Thyroid gland (tissue), 4 donors: Measurements from ENCODE around the gene ARID3A. TPM values are rescaled to one million over a fixed set of nuclear protein-coding genes. Genes with fewer than 3 reads are reported as not detected.

ENCODE experiments used
- DNase-seq, 2 donors: peaks; one replicate each; pipeline ENCODE4 v3.0.0-alpha.2; 2019
- H3K27ac ChIP-seq, 3 donors: fragments of 200-600 bp; sonication (generic); 1 replicate in 2 of 3; 2 replicates in 1 of 3; pipeline ENCODE4 v1.5.1; 2016 to 2019; ENCODE audit warnings: mild to moderate bottlenecking in 1 of 3, moderate library complexity in 1 of 3
- H3K27me3 ChIP-seq: fragments of 200-600 bp; sonication (generic); one replicate; pipeline ENCODE4 v1.5.1; 2019
- H3K36me3 ChIP-seq, 2 donors: fragments of 200-600 bp; sonication (generic); one replicate each; pipeline ENCODE4 v1.5.1; 2016 to 2019
- H3K4me1 ChIP-seq, 2 donors: fragments of 200-600 bp; sonication (generic); one replicate each; pipeline ENCODE4 v1.5.1; 2017 to 2019
- H3K4me3 ChIP-seq, 3 donors: fragments of 200-600 bp; sonication (generic); replicated peaks in 1 of 3; 1 replicate in 2 of 3; 2 replicates in 1 of 3; pipeline ENCODE4 v1.5.1; 2016; ENCODE audit warnings: mild to moderate bottlenecking in 1 of 3
- H3K9me3 ChIP-seq: fragments of 200-600 bp; sonication (generic); one replicate; pipeline ENCODE4 v1.5.1; 2017
- POLR2A ChIP-seq, 2 donors: fragments of 450-650 bp; IDR thresholded peaks; one replicate each; pipeline ENCODE4 v1.6.1; 2017; ENCODE audit warnings: antibody characterized with exemption in 2 of 2, mild to moderate bottlenecking in 2 of 2, moderate library complexity in 1 of 2
- WGBS, 2 donors: methylation state at CpG; one replicate each; pipeline ENCODE4 v1.1.5; 2017; 5-methylcytosine and 5-hydroxymethylcytosine counted together
- intact Hi-C: fragments of 100-400 bp; cut with DNase I; formaldehyde crosslinking; loops from one replicate; pipeline ENCODE4 v1.15.1; 2023
- total RNA-seq, 4 donors: library from RNA; depleted of rRNA; stranded (reverse); fragments of >200 nt; gene quantifications; one replicate each; pipeline ENCODE4 v1.2.3, GENCODE V29; 2016
- TF ChIP-seq, protein P1 (sequence below), 6 experiments: fragments of 200-600 bp in 3 of 6; fragments of 450-650 bp in 3 of 6; sonication (generic) in 3 of 6; IDR thresholded peaks; one replicate each; pipeline ENCODE4 v1.5.1; 2016 to 2019; ENCODE audit warnings: antibody characterized with exemption in 6 of 6, mild to moderate bottlenecking in 2 of 6, inconsistent platforms in 1 of 6, moderate library complexity in 1 of 6

The ARID3A gene
- total RNA-seq, 4 donors from 2014 or later, result 2.6 to 7.7 (median 3.9) TPM

- Histone ChIP-seq H3K9me3 (no peaks in the 10 kb centered on the region), H3K36me3 (peaks cover 41 to 42% of the 10 kb centered on the region in 2 donors), H3K4me3 (no peak overlapping the region), H3K27me3 (no peaks in the 10 kb centered on the region), H3K4me1 (peaks cover 0 to 5% of the 10 kb centered on the region in 2 donors), H3K27ac (no peak overlapping the region)
- WGBS, 2 donors, result 96 to 97% methylated on average over 31 to 40 of the region's 56 CpGs
- DNase-seq, result no peak
- TF ChIP-seq, protein P1, sequence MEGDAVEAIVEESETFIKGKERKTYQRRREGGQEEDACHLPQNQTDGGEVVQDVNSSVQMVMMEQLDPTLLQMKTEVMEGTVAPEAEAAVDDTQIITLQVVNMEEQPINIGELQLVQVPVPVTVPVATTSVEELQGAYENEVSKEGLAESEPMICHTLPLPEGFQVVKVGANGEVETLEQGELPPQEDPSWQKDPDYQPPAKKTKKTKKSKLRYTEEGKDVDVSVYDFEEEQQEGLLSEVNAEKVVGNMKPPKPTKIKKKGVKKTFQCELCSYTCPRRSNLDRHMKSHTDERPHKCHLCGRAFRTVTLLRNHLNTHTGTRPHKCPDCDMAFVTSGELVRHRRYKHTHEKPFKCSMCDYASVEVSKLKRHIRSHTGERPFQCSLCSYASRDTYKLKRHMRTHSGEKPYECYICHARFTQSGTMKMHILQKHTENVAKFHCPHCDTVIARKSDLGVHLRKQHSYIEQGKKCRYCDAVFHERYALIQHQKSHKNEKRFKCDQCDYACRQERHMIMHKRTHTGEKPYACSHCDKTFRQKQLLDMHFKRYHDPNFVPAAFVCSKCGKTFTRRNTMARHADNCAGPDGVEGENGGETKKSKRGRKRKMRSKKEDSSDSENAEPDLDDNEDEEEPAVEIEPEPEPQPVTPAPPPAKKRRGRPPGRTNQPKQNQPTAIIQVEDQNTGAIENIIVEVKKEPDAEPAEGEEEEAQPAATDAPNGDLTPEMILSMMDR (IDR thresholded peaks at IDR 0.05), result no peak
- TF ChIP-seq POLR2A (IDR thresholded peaks at IDR 0.05), result no peak
- intact Hi-C loops, result no loop called here
Observed at GRCh38 chr19:1010586-1011510, 85.0 kb downstream of the ARID3A start.

- H3K27me3 ChIP-seq, result no peaks in the 10 kb centered on the region
- H3K4me3 ChIP-seq, result no peak overlapping the region
- intact Hi-C loops, result no loop called here
- no peak for DNase-seq
- H3K9me3 ChIP-seq, result no peaks in the 10 kb centered on the region
- TF ChIP-seq, protein P1 (IDR thresholded peaks at IDR 0.05), result no peak
- no peak for TF ChIP-seq POLR2A (IDR thresholded peaks at IDR 0.05)
- H3K4me1 ChIP-seq, result peaks cover under 1 to 15% of the 10 kb centered on the region in 2 donors
- 91 to 97% methylated on average over 14 to 20 of the region's 36 CpGs for WGBS, 2 donors
- H3K36me3 ChIP-seq, result peaks cover 41 to 42% of the 10 kb centered on the region in 2 donors
- H3K27ac ChIP-seq, result no peak overlapping the region
Observed at GRCh38 chr19:1011831-1012333, 86.0 kb downstream of the ARID3A start.

- intact Hi-C loops, result no loop called here
- H3K4me1 ChIP-seq, result peaks cover 5 to 20% of the 10 kb centered on the region in 2 donors
- H3K27me3 ChIP-seq, result no peaks in the 10 kb centered on the region
- peaks cover 41 to 42% of the 10 kb centered on the region in 2 donors for H3K36me3 ChIP-seq
- WGBS, 2 donors, result 91% methylated on average over 8 of the region's 18 CpGs; no CpG with 5 or more reads in 1 of the 2 donors
- H3K9me3 ChIP-seq, result no peaks in the 10 kb centered on the region
- H3K4me3 ChIP-seq, result no peak overlapping the region
- no peak for DNase-seq
- TF ChIP-seq, protein P1 (IDR thresholded peaks at IDR 0.05), result no peak
- TF ChIP-seq POLR2A (IDR thresholded peaks at IDR 0.05), result no peak
- no peak overlapping the region for H3K27ac ChIP-seq
Observed at GRCh38 chr19:1012334-1012733, 86.5 kb downstream of the ARID3A start.

- Histone ChIP-seq H3K9me3 (no peaks in the 10 kb centered on the region), H3K36me3 (peaks cover 41% of the 10 kb centered on the region in 2 donors), H3K27me3 (no peaks in the 10 kb centered on the region), H3K27ac (no peak overlapping the region), H3K4me1 (peaks cover 12 to 29% of the 10 kb centered on the region in 2 donors), H3K4me3 (no peak overlapping the region)
- intact Hi-C loops, result no loop called here
- 100% methylated on average over 4 to 10 of the region's 10 CpGs for WGBS, 2 donors
- TF ChIP-seq, protein P1 (IDR thresholded peaks at IDR 0.05), result no peak
- no peak for TF ChIP-seq POLR2A (IDR thresholded peaks at IDR 0.05)
- no peak for DNase-seq
Observed at GRCh38 chr19:1013218-1013617, 87.4 kb downstream of the ARID3A start.
